Ramos (cell line): Measurements from ENCODE around the gene DNAJC4.

Experiments
- in situ Hi-C: fragments of 300-500 bp; cut with MboI; formaldehyde crosslinking; loops from one replicate; pipeline ENCODE4 v1.14.3; 2022; ENCODE audit warnings: low sequenced_read_pairs; ENCODE audit not compliant: unreplicated experiment

DNAJC4 gene

GRCh38 chr11:64239662-64240434 lies 9.5 kb downstream of the DNAJC4 start:
- in situ Hi-C loops: loop anchor here (25.0 kb wide), 3 partner anchors 897 to 1628 kb away; partner anchors contain the start of genes B3GAT3, EML3, MTA2 and ROM1

DNA sequence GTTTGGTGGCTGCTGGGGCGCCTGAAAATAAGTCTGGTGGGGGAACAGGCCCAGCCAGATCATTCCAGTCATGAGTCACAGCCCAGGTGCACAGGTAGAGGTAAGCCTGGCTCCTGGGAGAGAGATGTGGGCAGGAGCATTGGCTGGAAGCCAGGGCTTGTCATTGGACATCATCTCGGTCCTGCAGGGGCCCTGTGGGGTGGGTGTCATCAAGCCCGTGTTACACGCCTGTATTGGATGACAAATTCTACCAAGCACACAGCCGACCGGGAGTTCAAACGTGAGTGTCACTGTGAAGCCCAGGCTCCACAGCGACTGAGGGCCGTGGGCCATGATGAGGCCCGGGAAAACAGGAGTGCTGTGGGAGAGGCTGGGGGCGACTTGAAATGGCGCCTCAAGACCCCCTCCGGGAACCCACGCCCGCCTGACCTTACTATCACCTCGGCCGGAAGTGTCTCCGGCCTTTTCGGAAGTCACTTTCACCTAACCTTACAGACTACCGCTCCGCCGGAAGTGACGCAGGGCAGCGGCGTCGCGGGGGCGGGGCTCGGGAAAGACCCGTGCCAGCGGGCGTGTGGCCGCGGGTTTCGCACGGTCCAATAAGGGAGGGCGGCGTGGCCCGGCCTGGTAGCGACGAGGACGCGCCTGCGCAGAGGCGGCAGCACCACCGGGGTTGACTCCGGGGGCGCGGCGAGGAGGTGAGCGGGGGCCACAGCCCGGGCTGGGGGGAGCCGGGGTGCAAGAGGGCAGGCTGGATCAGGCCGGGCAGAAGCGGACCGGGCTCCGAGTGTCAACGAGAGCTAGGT lies 10.3 kb downstream of the DNAJC4 start, which contains the start of gene FKBP2:
Gene FKBP2, plus strand, starts transcription at position 661 of the 806 bp plus-strand sequence. CDS start 1,293 bp downstream, outside the sequence.
- in situ Hi-C loops: loop anchor here (25.0 kb wide), 3 partner anchors 897 to 1628 kb away; partner anchors contain the start of genes B3GAT3, EML3, MTA2 and ROM1

DNA sequence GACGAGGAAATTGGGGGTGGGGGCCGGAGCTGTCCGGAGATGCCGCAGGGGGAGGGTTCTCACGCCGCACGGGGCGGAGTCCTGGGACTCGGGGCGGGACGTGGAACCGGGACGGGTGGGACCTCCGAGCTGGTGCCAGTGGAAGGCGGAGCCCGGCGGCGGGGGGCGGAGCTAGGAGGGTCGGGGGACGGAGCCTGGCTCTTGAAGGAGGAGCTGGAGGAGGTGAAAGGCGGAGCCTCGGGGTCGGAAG lies 10.8 kb downstream of the DNAJC4 start:
- in situ Hi-C loops: loop anchor here (25.0 kb wide), 3 partner anchors 896 to 1629 kb away; partner anchors contain the start of genes B3GAT3, EML3, MTA2 and ROM1

DNA sequence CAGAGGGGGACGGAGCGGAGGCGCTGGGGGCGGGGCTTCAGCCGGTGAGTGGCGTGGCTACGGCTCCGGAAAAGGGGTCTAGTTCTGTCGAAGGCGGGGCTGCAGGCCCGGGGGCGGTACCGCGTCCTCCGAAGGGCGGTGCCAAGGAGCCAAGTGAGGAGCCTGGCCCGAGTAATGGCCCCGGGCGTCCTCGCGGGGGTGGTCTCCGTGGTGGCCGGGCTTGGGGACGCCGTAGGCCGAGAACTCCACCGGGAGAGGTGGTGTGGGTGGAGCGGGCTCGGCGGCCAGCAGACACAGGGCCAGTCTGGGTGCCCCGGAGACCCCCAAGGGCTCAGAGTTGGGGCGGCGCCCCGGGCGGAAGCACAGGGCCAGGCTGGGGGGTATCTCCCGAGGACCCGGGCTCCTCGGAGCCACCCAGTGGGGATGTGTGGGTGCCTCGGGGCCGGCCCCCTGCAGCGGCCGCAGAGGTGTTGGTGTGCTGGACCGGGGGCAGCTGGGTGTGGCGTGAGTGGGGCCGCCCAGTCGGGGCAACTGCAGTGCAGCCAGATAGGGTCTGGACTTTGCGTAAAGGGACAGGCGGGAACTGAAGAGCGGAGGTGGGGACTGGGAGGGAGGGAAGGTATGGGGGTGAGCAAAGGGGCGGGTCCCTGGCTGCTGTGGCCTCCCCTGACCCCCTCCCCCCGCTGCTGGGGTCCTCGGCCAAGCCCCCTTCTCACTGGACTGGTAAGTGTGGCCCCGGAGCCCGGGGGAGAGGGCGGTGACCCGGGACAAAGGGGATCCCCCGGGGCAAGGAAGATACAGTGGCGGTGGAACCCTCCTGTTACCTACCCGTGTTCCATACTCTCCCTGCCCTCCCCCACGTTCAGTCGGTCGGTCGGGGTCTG lies 11.4 kb downstream of the DNAJC4 start:
- in situ Hi-C loops: loop anchor here (25.0 kb wide), 3 partner anchors 896 to 1629 kb away; partner anchors contain the start of genes B3GAT3, EML3, MTA2 and ROM1

DNA sequence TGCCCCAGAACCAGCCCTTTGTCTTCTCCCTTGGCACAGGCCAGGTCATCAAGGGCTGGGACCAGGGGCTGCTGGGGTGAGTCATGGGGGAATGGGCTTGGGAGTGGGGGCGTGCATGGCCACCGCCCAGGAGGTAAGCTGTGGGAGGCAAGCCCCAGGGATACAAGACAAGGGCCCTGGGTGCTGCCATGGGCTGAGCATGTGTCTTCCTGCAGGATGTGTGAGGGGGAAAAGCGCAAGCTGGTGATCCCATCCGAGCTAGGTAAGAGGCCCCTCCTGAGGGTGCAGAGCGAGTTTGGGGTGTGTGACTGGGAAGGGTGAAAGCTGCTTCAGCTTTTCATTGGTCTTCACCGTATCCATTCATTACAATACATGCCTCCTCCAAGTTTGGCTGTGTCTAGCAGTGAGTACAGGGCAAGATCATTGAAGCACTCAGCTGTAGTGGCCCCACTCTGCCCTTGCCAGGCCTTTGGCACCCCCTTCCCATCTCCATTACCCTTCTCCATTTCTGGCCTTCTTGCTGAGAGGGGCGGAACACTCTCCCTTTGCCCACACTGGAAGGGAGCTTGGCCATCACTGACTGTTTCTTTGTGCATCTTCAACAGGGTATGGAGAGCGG lies 13.0 kb downstream of the DNAJC4 start:
- in situ Hi-C loops: loop anchor here (25.0 kb wide), 3 partner anchors 894 to 1631 kb away; partner anchors contain the start of genes B3GAT3, EML3, MTA2 and ROM1

DNA sequence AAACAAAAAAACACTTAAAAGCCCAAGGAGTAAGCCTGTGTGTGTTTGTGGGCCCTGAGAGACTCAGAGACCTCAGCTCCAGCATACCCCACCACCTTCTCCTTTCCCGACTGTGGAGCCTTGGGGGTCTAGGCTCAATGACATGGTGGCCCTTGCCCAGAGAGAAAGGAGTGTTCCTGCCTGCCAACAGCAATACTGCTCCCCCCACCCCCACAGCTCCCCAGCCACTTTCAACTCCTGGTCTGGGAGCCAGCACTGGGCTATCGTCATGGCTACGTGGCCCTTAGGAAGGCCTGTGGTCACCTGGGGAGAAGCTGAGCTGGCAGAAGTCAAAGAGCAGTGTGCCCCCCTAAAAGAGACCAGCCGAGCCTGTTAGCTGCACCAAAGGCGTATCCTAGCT lies 13.8 kb downstream of the DNAJC4 start:
- in situ Hi-C loops: loop anchor here (25.0 kb wide), 3 partner anchors 893 to 1632 kb away; partner anchors contain the start of genes B3GAT3, EML3, MTA2 and ROM1

DNA sequence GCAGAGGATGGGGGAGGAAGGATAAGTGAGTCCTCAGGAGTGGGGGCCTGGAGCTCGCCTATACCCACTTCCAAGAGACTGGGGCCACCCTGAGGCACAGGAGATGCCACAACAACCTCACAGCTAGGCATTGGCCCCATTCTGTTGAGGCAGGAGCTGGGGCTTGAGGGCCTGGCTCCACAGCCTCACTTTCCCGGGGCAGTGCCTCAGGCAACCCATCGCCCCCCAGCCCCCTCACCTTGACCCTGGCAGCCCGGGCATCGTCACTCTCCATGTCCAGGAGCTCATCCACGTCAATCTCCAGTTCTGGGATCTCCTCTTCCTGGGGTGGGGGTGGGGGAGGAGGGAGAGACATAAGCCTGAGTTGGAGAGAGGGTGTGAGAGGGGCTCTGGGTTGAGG lies 14.6 kb downstream of the DNAJC4 start:
- in situ Hi-C loops: loop anchor here (25.0 kb wide), 3 partner anchors 892 to 1633 kb away; partner anchors contain the start of genes B3GAT3, EML3, MTA2 and ROM1

GRCh38 chr11:64245401-64245796 lies 15.1 kb downstream of the DNAJC4 start:
- in situ Hi-C loops: loop anchor here (25.0 kb wide), 3 partner anchors 892 to 1633 kb away; partner anchors contain the start of genes B3GAT3, EML3, MTA2 and ROM1

- in situ Hi-C loops: loop anchor here (25.0 kb wide), 3 partner anchors 891 to 1634 kb away; partner anchors contain the start of genes B3GAT3, EML3, MTA2 and ROM1
These were observed 15.7 kb downstream of the DNAJC4 start for GRCh38 chr11:64245797-64246620.

DNA sequence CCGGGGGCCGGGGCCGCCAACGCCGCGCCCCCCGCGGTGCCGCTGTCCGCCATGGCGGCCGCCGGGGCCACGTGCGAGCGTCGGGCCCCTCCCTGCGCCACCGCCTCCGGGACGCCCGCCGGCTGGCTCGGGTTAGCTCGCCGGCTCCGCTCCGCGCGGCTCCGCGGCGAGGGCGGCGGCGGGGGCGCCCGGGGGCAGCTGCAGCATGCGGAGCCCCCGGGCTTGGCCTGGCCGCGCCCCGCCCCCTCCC lies 16.2 kb downstream of the DNAJC4 start:
- in situ Hi-C loops: loop anchor here (25.0 kb wide), 3 partner anchors 891 to 1634 kb away; partner anchors contain the start of genes B3GAT3, EML3, MTA2 and ROM1

- in situ Hi-C loops: loop anchor here (25.0 kb wide), 3 partner anchors 890 to 1635 kb away; partner anchors contain the start of genes B3GAT3, EML3, MTA2 and ROM1
These were observed 16.8 kb downstream of the DNAJC4 start, which contains the start of gene PPP1R14B for GRCh38 chr11:64246871-64247728. TSS of gene PPP1R14B (minus strand) at chr11:64246943. CDS start at chr11:64246673, 270 bp downstream.

- in situ Hi-C loops: loop anchor here (25.0 kb wide), 3 partner anchors 889 to 1636 kb away; partner anchors contain the start of genes B3GAT3, EML3, MTA2 and ROM1
These were observed 17.6 kb downstream of the DNAJC4 start for GRCh38 chr11:64247729-64248531.

DNA sequence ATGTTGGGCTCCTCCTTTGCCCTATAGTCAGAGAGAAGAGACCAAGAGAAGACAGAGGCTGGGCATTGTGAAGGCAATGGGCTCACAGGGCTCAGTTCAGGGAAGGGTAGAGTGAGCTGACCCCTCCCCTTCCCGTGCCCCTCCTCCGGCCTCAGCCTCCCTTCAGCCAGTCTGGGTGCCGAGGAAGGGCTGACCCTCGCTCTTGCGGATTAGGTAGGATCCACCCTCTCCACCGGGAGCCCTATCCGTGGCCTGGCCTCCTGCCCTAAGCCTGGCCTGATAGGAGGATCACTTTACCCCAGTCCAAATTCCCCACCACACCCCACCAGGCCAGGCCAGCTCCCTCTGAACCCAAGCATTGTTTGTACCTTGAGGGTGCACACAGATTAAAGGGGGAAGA lies 18.2 kb downstream of the DNAJC4 start:
- in situ Hi-C loops: loop anchor here (25.0 kb wide), 3 partner anchors 889 to 1636 kb away; partner anchors contain the start of genes B3GAT3, EML3, MTA2 and ROM1

- in situ Hi-C loops: loop anchor here (25.0 kb wide), 3 partner anchors 888 to 1637 kb away; partner anchors contain the start of genes B3GAT3, EML3, MTA2 and ROM1
These were observed 18.7 kb downstream of the DNAJC4 start for GRCh38 chr11:64249038-64249437.

- in situ Hi-C loops: loop anchor here (25.0 kb wide), 3 partner anchors 888 to 1637 kb away; partner anchors contain the start of genes B3GAT3, EML3, MTA2 and ROM1
These were observed 19.4 kb downstream of the DNAJC4 start for GRCh38 chr11:64249563-64250414.
